ENCODE measurements around the gene CCDC3.

CCDC3 gene

DNA sequence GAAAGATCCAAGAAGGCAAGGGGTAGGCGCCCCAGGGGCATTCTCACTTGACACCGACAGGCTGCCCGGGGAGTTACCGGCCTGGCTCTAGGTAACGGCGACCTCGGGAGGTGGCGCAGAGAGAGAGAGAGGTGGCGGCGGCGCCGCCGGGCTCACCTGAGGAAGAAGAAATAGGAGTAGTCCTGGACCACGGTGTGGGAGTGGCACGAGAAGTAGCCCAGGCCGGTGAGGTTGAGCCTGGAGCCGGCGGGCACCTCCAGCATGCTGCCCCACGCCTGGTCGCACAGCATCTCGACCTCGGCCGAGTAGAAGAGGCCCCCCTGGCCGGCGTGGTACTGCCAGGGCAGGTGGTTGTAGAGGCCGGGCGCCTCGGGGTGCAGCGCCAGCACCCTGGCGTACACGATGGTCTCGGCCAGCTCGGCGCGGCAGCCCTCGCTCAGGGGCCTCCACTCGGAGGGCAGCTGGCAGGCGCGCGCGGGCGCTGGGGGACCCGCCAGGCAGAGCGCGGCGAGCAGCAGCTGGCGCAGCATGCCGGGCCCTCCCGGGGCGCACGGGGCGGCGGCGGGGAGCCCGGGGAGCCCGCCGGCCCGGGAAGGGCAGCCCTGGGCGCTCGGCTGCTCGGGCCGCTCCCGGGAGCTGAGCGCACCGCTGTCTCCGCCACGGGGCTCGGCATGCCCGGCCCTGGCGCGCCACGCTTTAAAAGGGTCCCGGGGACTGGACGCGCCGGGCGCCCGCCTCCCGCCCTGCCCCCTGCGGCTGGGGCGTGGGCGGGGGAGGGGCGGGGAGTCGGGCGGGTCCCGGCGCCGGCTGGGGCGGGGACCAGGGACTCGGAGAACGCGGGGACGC is at the start of gene CCDC3:
Gene CCDC3, minus strand, starts transcription at position 673 of the 846 bp plus-strand sequence. Its CDS starts 143 bp downstream, at position 530.
- Histone ChIP-seq H2AFZ (ENCODE audit: low read depth, low read length, severe bottlenecking) (no peak within 1 kb of the TSS), H3K9ac (ENCODE audit: low read length) (no peak within 1 kb of the TSS), H3K27me3 (ENCODE audit: low read length) (no peaks in the 10 kb centered on the region)

DNA sequence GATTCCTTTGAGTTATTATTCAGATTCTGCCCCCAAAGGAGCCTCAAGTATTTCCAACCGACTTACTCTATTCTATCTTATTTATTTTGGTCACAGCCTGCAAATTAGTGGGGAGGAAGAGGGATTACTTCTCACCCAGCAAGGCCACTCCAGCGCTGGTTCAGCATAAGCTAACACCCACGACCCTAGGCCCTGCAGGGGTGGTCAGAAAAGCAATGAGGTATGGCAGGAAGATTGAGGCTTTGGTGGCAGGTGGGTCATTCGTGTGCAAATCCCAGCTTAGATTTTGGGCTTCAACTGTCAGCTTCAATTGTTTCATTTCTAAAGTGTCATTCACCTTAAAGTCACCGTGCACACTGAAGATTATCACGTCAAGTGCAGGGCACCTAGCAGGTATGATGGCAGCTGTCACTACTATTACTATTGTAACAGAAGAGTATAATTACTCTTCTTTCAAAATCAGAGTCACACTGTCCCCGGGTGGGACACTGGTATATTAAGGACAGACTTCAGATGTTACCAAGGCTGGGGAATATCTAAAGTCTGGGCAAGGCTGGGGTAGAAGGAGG is 49.7 kb upstream of the CCDC3 start:
- Histone ChIP-seq H2AFZ (ENCODE audit: low read depth, low read length, severe bottlenecking) (no peak overlapping the region), H3K27me3 (ENCODE audit: low read length) (no peaks in the 10 kb centered on the region; the same call in 1 of the 2 replicates), H3K4me3 (ENCODE audit: insufficient read depth, low read length, poor library complexity, severe bottlenecking) (no peak overlapping the region), H3K36me3 (ENCODE audit: low read length) (no peaks in the 10 kb centered on the region), H3K4me2 (ENCODE audit: low read depth, low read length, poor library complexity, severe bottlenecking) (no peak overlapping the region), H3K27ac (ENCODE audit: low read depth, low read length) (no peak overlapping the region), H3K79me2 (ENCODE audit: insufficient read depth, low read length) (no peaks in the 10 kb centered on the region), H4K20me1 (ENCODE audit: low read depth, low read length) (no peaks in the 10 kb centered on the region), H3K9me3 (ENCODE audit: insufficient read depth, low read length) (no peaks in the 10 kb centered on the region), H3F3A (ENCODE audit: insufficient read depth) (no peaks in the 10 kb centered on the region), H3K9ac (ENCODE audit: low read length) (no peak overlapping the region), H3K9me2 (replicated peaks; ENCODE audit: insufficient read depth, low read length) (no peaks in the 10 kb centered on the region)
- TF ChIP-seq CTCF (IDR thresholded peaks at IDR 0.05; ENCODE audit: insufficient read depth, low read length, poor library complexity, severe bottlenecking), result no peak
- TF ChIP-seq EZH2phosphoT487 (conservative IDR thresholded peaks at IDR 0.05; ENCODE audit: low read length), result no peak

More for the DNA sequence above, at the start of gene CCDC3:
- H3K4me3 ChIP-seq (ENCODE audit: insufficient read depth, low read length, poor library complexity, severe bottlenecking), result no peak within 1 kb of the TSS
- no peak within 1 kb of the TSS for H3K27ac ChIP-seq (ENCODE audit: low read depth, low read length)
- H4K20me1 ChIP-seq (ENCODE audit: low read depth, low read length), result no peaks in the 10 kb centered on the region
- H3K79me2 ChIP-seq (ENCODE audit: insufficient read depth, low read length), result no peaks in the 10 kb centered on the region
- H3F3A ChIP-seq (ENCODE audit: insufficient read depth), result no peaks in the 10 kb centered on the region
- no peaks in the 10 kb centered on the region for H3K36me3 ChIP-seq (ENCODE audit: low read length)
- no peak within 1 kb of the TSS for H3K4me2 ChIP-seq (ENCODE audit: low read depth, low read length, poor library complexity, severe bottlenecking)
- H3K9me3 ChIP-seq (ENCODE audit: insufficient read depth, low read length), result no peaks in the 10 kb centered on the region
- TF ChIP-seq EZH2phosphoT487 (conservative IDR thresholded peaks at IDR 0.05; ENCODE audit: low read length), result no peak
- TF ChIP-seq CTCF (IDR thresholded peaks at IDR 0.05; ENCODE audit: insufficient read depth, low read length, poor library complexity, severe bottlenecking), result no peak
- H3K9me2 ChIP-seq (replicated peaks; ENCODE audit: insufficient read depth, low read length), result no peaks in the 10 kb centered on the region

- Histone ChIP-seq H3K9me3 (ENCODE audit: insufficient read depth, low read length) (no peaks in the 10 kb centered on the region), H4K20me1 (ENCODE audit: low read depth, low read length) (no peaks in the 10 kb centered on the region), H3K4me2 (ENCODE audit: low read depth, low read length, poor library complexity, severe bottlenecking) (no peak overlapping the region), H3K27ac (ENCODE audit: low read depth, low read length) (no peak overlapping the region), H3K27me3 (ENCODE audit: low read length) (no peaks in the 10 kb centered on the region; the same call in 1 of the 2 replicates), H3K36me3 (ENCODE audit: low read length) (no peaks in the 10 kb centered on the region), H3K79me2 (ENCODE audit: insufficient read depth, low read length) (no peaks in the 10 kb centered on the region), H2AFZ (ENCODE audit: low read depth, low read length, severe bottlenecking) (no peak overlapping the region), H3K4me3 (ENCODE audit: insufficient read depth, low read length, poor library complexity, severe bottlenecking) (no peak overlapping the region), H3K9me2 (replicated peaks; ENCODE audit: insufficient read depth, low read length) (no peaks in the 10 kb centered on the region), H3F3A (ENCODE audit: insufficient read depth) (no peaks in the 10 kb centered on the region), H3K9ac (ENCODE audit: low read length) (no peak overlapping the region)
- TF ChIP-seq EZH2phosphoT487 (conservative IDR thresholded peaks at IDR 0.05; ENCODE audit: low read length), result no peak
- TF ChIP-seq CTCF (IDR thresholded peaks at IDR 0.05; ENCODE audit: insufficient read depth, low read length, poor library complexity, severe bottlenecking), result no peak
These were observed 48.4 kb upstream of the CCDC3 start for GRCh38 chr10:13049774-13050420.
